SKM-1 (cell line): ENCODE measurements around the gene CLEC1B.
A peak's percentile ranks its signal among the peaks of the same experiment; 100 is the strongest.
"Not testable (repeated sequence)": the region's sequence is repeated elsewhere in the genome, so short reads cannot be mapped to it uniquely, and the experiment has no call there.

Experiments
- DNase-seq: peaks from one replicate; lab custom pipeline; 2025; ENCODE audit not compliant: unreplicated experiment; lab: John Stamatoyannopoulos, UW

CLEC1B gene

GRCh38 chr12:9999016-9999415, at the start of gene CLEC1B:
Gene CLEC1B (minus strand): TSS chr12:9999121. CDS start chr12:9999100, 21 bp downstream.
- no peak for DNase-seq

- DNase-seq = peak; percentile 3
Measured at GRCh38 chr12:10048526-10048925, 49.6 kb upstream of the CLEC1B start.

- no peak for DNase-seq
Measured at GRCh38 chr12:10042167-10042566, 43.2 kb upstream of the CLEC1B start.

DNA sequence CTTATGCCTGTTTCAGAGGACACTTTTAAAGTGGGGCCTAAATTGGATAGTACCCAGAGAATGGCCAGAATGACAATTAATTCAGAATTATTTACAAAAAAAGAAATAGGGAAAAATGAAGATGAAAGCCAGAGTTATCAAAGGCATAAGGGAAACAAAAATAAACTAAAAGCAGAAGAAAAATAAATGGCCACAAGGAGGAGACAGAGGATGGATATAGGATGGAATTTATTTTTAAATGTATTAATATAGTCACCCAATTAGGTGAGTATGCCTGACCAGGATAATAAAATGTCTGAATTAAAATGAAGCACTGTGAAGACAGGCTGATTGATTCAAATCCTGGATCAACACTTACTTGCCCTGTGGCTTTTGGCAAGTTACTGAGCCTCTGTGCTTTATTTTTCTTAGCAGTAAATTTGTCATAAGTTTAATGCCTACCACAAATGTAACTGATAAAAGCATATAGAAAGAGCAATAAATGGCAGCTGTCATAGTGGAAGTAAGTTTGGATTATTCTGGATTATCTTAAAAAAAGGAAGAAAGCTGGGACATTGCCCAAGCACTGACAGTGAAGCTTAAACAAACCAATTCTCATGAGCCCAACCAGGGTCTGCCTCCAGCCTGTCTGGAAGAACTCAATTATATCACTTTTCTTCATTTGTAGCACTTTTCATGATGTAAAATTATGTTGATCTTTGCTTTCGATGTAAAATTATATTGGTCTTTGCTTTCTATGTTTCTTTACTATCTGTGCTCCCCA, 35.0 kb upstream of the CLEC1B start:
- no peak for DNase-seq

DNA sequence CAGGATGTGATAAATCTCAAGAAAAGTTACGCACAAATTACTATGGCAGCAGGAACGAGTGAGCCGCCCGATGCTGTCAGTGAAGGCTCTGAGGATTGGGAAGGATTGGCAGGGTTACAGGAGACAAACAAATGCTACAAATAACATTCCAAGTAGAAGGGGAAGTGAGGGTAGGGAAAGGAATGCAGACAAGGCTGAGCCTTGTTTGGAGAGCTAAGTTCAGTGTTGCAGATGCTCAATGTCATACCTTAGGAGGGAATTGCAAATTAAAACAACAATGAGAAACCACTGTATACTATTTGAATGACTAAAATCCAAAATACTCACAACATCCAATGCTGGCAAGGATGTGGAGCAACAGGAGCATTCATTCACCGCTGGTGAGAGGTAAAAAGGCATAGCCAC, 32.9 kb upstream of the CLEC1B start:
- DNase-seq = no peak

GRCh38 chr12:10031321-10031720, 32.4 kb upstream of the CLEC1B start:
- no peak for DNase-seq

DNA sequence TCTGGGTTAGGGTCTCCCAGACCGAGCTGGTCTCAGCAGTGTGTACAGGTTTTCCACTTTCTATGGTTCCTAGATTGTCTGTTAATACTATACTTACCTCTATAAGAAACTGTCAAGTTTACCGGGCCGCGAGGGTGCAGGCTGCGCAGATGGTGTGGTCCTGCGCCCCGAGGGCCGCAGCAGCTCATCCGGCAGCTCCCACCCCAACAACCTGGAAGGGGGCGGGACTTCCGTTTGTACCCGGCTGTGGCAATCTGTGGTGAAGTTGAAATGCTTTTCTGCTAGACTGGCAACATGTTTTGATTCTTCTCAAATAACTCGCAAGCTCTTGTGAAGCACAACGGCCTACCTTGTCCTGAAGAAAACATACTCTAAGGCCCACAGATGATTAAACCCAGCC, 31.5 kb upstream of the CLEC1B start, which contains the start of gene CLEC9A:
Gene CLEC9A, plus strand, starts transcription at position 237 of the 400 bp plus-strand sequence. CDS start 22,006 bp downstream, outside the sequence.
- no peak for DNase-seq

DNA sequence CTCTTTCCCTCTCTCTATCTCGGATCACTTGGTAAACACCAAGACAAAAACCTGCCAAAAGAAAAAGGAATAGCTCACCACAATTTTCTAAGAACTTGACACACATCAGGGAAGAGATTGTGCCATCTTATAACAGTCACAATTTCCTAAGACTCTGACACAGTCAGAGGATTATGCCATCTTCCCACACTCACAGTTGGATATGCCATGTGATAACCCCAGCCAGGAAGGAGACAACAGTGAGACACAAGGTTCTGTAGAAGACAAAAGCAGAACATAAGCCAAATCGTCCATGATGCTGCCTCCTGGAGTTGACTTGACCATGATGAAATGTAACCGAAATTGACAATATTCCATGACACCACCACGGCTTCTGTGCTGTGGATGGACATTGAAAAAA, 28.8 kb upstream of the CLEC1B start:
- peak; percentile 39 for DNase-seq

DNA sequence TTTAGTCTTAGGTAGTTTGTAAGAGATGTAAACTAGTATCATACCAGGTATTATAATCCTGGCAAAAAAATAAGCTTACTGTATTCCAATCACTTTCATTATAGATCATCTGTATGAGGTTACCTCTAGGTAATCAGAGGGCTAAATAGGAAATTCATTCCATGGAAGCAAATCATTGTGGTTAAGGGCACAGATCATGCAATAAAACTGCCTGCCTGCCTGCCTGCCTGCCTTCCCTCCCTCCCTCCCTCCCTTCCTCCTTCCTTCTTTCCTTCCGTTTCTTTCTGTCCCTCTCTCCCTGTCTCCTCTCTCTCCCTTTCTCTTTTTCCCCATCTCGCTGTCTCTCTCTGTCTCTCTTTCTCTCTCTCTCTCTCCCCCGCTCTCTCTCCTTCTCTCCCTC, 28.4 kb upstream of the CLEC1B start:
- DNase-seq = no peak

GRCh38 chr12:10026666-10027065, 27.7 kb upstream of the CLEC1B start:
- DNase-seq = not testable (repeated sequence)

GRCh38 chr12:10025236-10025635, 26.3 kb upstream of the CLEC1B start:
- no peak for DNase-seq

- no peak for DNase-seq
Measured at GRCh38 chr12:10021342-10021741, 22.4 kb upstream of the CLEC1B start.

GRCh38 chr12:10018386-10018785, 19.5 kb upstream of the CLEC1B start:
- DNase-seq = no peak

DNA sequence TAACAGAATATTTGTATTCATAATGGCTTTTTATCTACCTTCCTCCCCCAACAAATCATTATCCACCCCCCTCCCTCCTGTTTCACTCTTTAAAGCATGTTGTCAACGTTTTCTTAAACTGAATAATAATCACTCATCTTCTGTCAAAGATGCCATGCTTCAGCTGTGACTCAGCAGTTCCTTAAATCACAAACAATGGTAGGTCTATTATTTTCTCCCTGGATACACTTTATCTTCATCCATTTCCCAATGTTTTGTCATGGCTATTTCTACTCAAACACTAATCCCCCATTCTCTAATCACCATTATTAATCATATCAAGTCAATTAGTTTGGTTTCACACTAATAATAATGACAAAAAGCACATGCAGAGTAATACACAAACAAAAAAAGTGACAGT, 18.0 kb upstream of the CLEC1B start:
- DNase-seq = no peak

DNA sequence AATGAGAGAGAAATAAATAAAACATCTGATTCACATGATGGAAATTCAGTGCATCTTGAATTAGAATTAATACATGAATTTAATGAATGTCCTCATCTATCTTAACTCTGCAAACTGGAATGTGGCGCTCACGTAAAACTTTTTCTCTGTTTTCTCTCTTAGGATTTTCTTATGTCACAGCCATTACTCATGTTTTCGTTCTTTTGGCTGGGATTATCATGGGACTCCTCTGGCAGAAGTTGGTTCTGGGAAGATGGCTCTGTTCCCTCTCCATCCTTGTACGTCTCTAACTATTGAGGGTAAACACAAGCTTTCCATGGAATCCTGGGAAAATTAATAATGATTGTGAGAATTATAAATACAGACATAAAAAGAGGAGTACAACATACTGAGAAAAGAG, 16.5 kb upstream of the CLEC1B start:
- DNase-seq = no peak

- DNase-seq = no peak
Measured at GRCh38 chr12:10012630-10013330, 13.9 kb upstream of the CLEC1B start.

- no peak for DNase-seq
Measured at GRCh38 chr12:10001171-10001776, 2.4 kb upstream of the CLEC1B start.

DNA sequence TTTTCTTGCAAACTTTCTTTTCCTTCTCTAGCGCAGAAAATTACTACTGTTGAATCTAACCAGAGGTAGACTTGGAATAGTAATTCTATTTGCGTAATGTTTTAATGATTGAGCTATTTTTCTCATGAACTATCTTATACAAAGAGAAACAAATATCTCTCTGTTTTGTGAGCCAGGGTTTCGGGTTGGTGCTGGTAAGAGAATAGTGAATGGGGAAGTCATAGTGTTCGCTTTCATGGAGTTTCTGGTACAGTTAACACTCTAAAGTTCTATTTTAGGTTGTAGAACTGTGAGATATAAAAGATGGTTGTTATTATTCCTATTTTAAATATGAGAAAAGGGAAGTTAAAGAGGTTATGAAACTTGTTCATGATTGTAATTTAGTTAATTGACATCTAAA, 6.6 kb downstream of the CLEC1B start:
- DNase-seq = no peak

GRCh38 chr12:9991876-9992275, 7.0 kb downstream of the CLEC1B start:
- no peak for DNase-seq

GRCh38 chr12:9980126-9980525, 18.8 kb downstream of the CLEC1B start:
- no peak for DNase-seq

GRCh38 chr12:9977916-9978315, 21.0 kb downstream of the CLEC1B start:
- no peak for DNase-seq

DNA sequence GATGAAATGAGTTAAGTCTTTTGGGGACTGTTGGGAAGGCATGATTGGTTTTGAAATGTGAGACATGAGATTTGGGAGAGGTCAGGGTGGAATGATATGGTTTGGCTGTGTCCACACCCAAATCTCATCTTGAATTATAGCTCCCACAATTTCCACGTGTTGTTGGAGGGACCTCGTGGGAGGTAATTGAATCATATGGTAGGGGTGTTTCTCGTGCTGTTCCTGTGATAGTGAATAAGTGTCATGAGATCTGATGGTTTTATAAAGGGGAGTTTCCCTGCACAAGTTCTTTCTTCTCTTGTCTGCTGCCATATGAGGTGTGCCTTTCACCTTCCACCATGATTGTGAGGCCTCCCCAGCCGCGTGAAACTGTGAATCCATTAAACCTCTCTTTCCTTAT, 22.3 kb downstream of the CLEC1B start:
- DNase-seq = not testable (repeated sequence)
